K562 (cell line): Measurements from ENCODE around the gene ARHGAP42. TPM values are rescaled to one million over a fixed set of nuclear protein-coding genes. Genes with fewer than 3 reads are reported as not detected.

ENCODE experiments used
- AFF1 ChIP-seq, 2 experiments: fragments of 450-650 bp; IDR thresholded peaks; 2 replicates each; pipeline ENCODE4 v1.6.1; 2018; ENCODE audit warnings: mild to moderate bottlenecking in 2 of 2, low read depth in 1 of 2; ENCODE audit not compliant: partially characterized antibody in 2 of 2
- ARID1B ChIP-seq: fragments of 450-650 bp; IDR thresholded peaks from 2 replicates; pipeline ENCODE4 v1.6.1; 2016; ENCODE audit warnings: antibody characterized with exemption, mild to moderate bottlenecking, inconsistent platforms
- CHAMP1 ChIP-seq: fragments of 450-650 bp; IDR thresholded peaks from 2 replicates; pipeline ENCODE4 v1.6.1; 2016; ENCODE audit warnings: mild to moderate bottlenecking
- ELK1 ChIP-seq: sonication (generic); formaldehyde crosslinking; IDR thresholded peaks from 2 replicates; pipeline ENCODE4 v1.8.1; 2022; ENCODE audit warnings: missing genetic modification reagents
- ILF3 ChIP-seq: fragments of 450-650 bp; IDR thresholded peaks from 2 replicates; pipeline ENCODE4 v1.6.1; 2018; ENCODE audit warnings: antibody characterized with exemption, mild to moderate bottlenecking, moderate library complexity, borderline replicate concordance
- LARP7 ChIP-seq: fragments of 450-650 bp; IDR thresholded peaks from 2 replicates; pipeline ENCODE4 v1.6.1; 2016
- MECOM ChIP-seq: fragments of 250-450 bp; sonication (Bioruptor Pico); IDR thresholded peaks from 2 replicates; pipeline ENCODE4 v1.8.0; 2022; ENCODE audit warnings: inconsistent platforms
- NR2C2 ChIP-seq, 2 experiments: fragments of 200-800 bp in 1 of 2; sonication (Bioruptor generic) in 1 of 2; sonication (generic) in 1 of 2; formaldehyde crosslinking in 1 of 2; IDR thresholded peaks; 2 replicates each; pipeline versions ENCODE4 v1.6.1 to v1.8.0; 2016 to 2022; ENCODE audit warnings: mild to moderate bottlenecking in 1 of 2, missing compliant biosample characterization in 1 of 2, missing genetic modification characterization in 1 of 2, missing genetic modification reagents in 1 of 2
- PBX2 ChIP-seq, 2 experiments: IDR thresholded peaks in 1 of 2; conservative IDR thresholded peaks in 1 of 2; 2 replicates each; pipeline ENCODE4 v1.6.1; 2016; ENCODE audit warnings: low read depth in 2 of 2, mild to moderate bottlenecking in 1 of 2, missing compliant biosample characterization in 1 of 2, missing genetic modification characterization in 1 of 2, moderate library complexity in 1 of 2
- PPARD ChIP-seq: fragments of 250-450 bp; sonication (Bioruptor Pico); IDR thresholded peaks from 2 replicates; pipeline ENCODE4 v1.8.0; 2022; ENCODE audit warnings: inconsistent platforms, mild to moderate bottlenecking, moderate library complexity
- RBM25 ChIP-seq: fragments of 200-400 bp; formaldehyde crosslinking; IDR thresholded peaks from 2 replicates; pipeline ENCODE4 v1.6.1; 2018; ENCODE audit warnings: low read length, low read depth, moderate library complexity; ENCODE audit not compliant: severe bottlenecking
- SMARCC2 ChIP-seq: fragments of 450-650 bp; IDR thresholded peaks from 2 replicates; pipeline ENCODE4 v1.6.1; 2017; ENCODE audit warnings: antibody characterized with exemption, moderate library complexity, mild to moderate bottlenecking, low read depth
- TRIM24 ChIP-seq, 2 experiments: fragments of 450-650 bp; IDR thresholded peaks; 2 replicates each; pipeline ENCODE4 v1.6.1; 2016
- ZKSCAN1 ChIP-seq: fragments of 150-350 bp; IDR thresholded peaks from 2 replicates; pipeline ENCODE4 v1.6.1; 2016; ENCODE audit warnings: low read depth, low read length
- ZNF316 ChIP-seq: fragments of 450-650 bp; IDR thresholded peaks from 2 replicates; pipeline ENCODE4 v1.6.1; 2016
- ZNF511 ChIP-seq: sonication (generic); formaldehyde crosslinking; IDR thresholded peaks from 2 replicates; pipeline ENCODE4 v1.8.0; 2022; ENCODE audit warnings: mild to moderate bottlenecking, missing genetic modification reagents
- ZNF764 ChIP-seq: fragments of 250-450 bp; sonication (Bioruptor Pico); IDR thresholded peaks from 2 replicates; pipeline ENCODE4 v1.4.0; 2020; ENCODE audit warnings: low read depth, mild to moderate bottlenecking, moderate library complexity
- polyA plus RNA-seq, 8 experiments: library from polyadenylated mRNA; depleted of rRNA in 4 of 8; stranded (reverse) in 5 of 8; unstranded in 3 of 8; fragments of >200 nt; fragmentation: Nextera tagmentation in 2 of 8; fragmentation: Illumina TruSeq in 1 of 8; extraction: Ambion mirVana in 2 of 8; extraction: Trizol in 1 of 8; gene quantifications; 2 replicates each; pipeline versions ENCODE4 v1.2.1 to v1.2.3, GENCODE V29; 2011 to 2014; ENCODE audit warnings: inconsistent platforms in 1 of 8, missing spikeins in 1 of 8
- total RNA-seq, 7 experiments: library from RNA; depleted of rRNA in 6 of 7; stranded (reverse); fragments of >200 nt in 6 of 7; fragmentation: Illumina TruSeq in 2 of 7; extraction: Trizol in 2 of 7; gene quantifications; 2 replicates each; pipeline versions ENCODE4 v1.2.1 to v1.2.3, GENCODE V29; 2011 to 2021; ENCODE audit warnings: low replicate concordance in 1 of 7

The ARHGAP42 gene
- total and polyA plus RNA-seq, 9 of the 15 experiments (the other 6 are each of a cell fraction or from before 2014, with no cell fraction given): 0.95 to 6.1 (median 2.4) TPM

- TF ChIP-seq ZNF316 (no peak), RBM25 (peak; percentile 73), AFF1 (IDR thresholded peaks at IDR 0.05; ENCODE audit: low read depth in 1 of 2, partially characterized antibody in 2 of 2) (no peak), ILF3 (no peak), CHAMP1 (peak; percentile 28; the same call in 1 of the 2 replicates), ZKSCAN1 (peak; percentile 73; the same call in 1 of the 2 replicates), LARP7 (no peak), ELK1 (CRISPR knock-in tag) (no peak), ZNF764 (CRISPR knock-in tag) (no peak), TRIM24 (IDR thresholded peaks at IDR 0.05) (0 out of 4 replicates have a peak, but pooled peaks of 1 of the 2 experiments have one; percentile 34), SMARCC2 (no peak), NR2C2 (CRISPR knock-in tag; IDR thresholded peaks at IDR 0.05) (no peak), NR2C2 (tag; IDR thresholded peaks at IDR 0.05) (no peak), MECOM (CRISPR knock-in tag) (no peak), ARID1B (peak; percentile 72), PPARD (CRISPR knock-in tag) (no peak), PBX2 (CRISPR knock-in tag; IDR thresholded peaks at IDR 0.05; ENCODE audit: low read depth) (no peak), PBX2 (tag; conservative IDR thresholded peaks at IDR 0.05; ENCODE audit: low read depth) (peak; percentile 56; the same call in 1 of the 2 replicates), ZNF511 (CRISPR knock-in tag) (no peak)
Measured at GRCh38 chr11:100925935-100926334, 238.8 kb downstream of the ARHGAP42 start (continued).
